Lower leg skin (tissue), 3 donors: Measurements from ENCODE around the gene DTNBP1.

ENCODE experiments used
- POLR2A ChIP-seq, 2 donors: fragments of 450-650 bp; IDR thresholded peaks; one replicate each; pipeline ENCODE4 v1.6.1; 2016 to 2017; ENCODE audit warnings: antibody characterized with exemption in 2 of 2, mild to moderate bottlenecking in 1 of 2, moderate library complexity in 1 of 2
- TF ChIP-seq, protein P1 (sequence below), 3 donors: fragments of 450-650 bp; IDR thresholded peaks; one replicate each; pipeline ENCODE4 v1.5.1; 2016; ENCODE audit warnings: antibody characterized with exemption in 3 of 3, mild to moderate bottlenecking in 3 of 3, moderate library complexity in 2 of 3

DNA sequence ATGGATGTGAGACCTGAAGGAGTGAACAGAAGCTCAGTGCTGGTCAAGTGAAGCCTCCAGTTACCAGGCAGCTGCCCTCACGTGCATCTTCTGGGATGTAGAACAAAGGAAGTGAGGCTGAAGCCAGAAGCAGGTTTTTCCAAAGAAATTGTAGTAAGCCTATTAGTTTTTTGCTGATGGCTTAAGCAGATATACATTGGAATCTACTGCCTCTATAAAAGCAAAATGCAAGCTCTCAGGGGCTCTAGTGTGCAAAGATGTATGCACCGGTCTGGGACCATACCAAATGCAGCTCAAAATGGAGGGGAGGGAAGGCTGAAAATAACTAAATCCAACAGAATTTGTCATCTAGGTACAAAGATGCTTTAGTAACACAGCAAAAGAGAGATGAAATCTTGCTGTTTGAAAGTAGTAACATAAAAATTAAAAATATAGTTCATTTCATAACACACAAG is 77.0 kb downstream of the DTNBP1 start:
- no peak for TF ChIP-seq POLR2A (IDR thresholded peaks at IDR 0.05)
- TF ChIP-seq, protein P1, sequence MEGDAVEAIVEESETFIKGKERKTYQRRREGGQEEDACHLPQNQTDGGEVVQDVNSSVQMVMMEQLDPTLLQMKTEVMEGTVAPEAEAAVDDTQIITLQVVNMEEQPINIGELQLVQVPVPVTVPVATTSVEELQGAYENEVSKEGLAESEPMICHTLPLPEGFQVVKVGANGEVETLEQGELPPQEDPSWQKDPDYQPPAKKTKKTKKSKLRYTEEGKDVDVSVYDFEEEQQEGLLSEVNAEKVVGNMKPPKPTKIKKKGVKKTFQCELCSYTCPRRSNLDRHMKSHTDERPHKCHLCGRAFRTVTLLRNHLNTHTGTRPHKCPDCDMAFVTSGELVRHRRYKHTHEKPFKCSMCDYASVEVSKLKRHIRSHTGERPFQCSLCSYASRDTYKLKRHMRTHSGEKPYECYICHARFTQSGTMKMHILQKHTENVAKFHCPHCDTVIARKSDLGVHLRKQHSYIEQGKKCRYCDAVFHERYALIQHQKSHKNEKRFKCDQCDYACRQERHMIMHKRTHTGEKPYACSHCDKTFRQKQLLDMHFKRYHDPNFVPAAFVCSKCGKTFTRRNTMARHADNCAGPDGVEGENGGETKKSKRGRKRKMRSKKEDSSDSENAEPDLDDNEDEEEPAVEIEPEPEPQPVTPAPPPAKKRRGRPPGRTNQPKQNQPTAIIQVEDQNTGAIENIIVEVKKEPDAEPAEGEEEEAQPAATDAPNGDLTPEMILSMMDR (IDR thresholded peaks at IDR 0.05), result no peak
